OCI-LY3 (cell line): ENCODE results near the gene NUBPL.

ENCODE experiments used
- CTCF ChIP-seq: fragments of 200-600, 300-600 bp; sonication (generic); IDR thresholded peaks from 2 replicates; pipeline ENCODE4 v1.5.1; 2014; ENCODE audit warnings: antibody characterized with exemption, low read length, low read depth
- EZH2phosphoT487 ChIP-seq: fragments of 200-600 bp; shearing (Covaris generic); IDR thresholded peaks from 2 replicates; pipeline ENCODE4 v1.6.1; 2018; ENCODE audit warnings: antibody characterized with exemption, mixed run types, low read depth

- TF ChIP-seq CTCF: no peak
- TF ChIP-seq EZH2phosphoT487: no peak
Measured at GRCh38 chr14:31902945-31903646, 341.9 kb downstream of the NUBPL start.
